Lung (tissue), 12 donors: ENCODE results near the gene ADAMTS2. TPM values are rescaled to one million over a fixed set of nuclear protein-coding genes. Genes with fewer than 3 reads are reported as not detected.

Source experiments
- ATAC-seq: fragments of 200-7000 bp; cut with Tn5 transposase; one replicate; pipeline ENCODE4 v1.9.1; 2020; ENCODE audit warnings: moderate number of reproducible peaks; ENCODE audit not compliant: insufficient read depth, low FRiP score
- DNase-seq, 3 donors: peaks; one replicate each; pipeline ENCODE4 v3.0.0-alpha.2; 2013 to 2017
- H3K27ac ChIP-seq, 2 donors: one replicate each; pipeline ENCODE4 v1.5.1; 2013; ENCODE audit warnings: mild to moderate bottlenecking in 2 of 2, moderate library complexity in 2 of 2, control low read depth in 1 of 2, inconsistent platforms in 1 of 2, low read depth in 1 of 2, low read length in 1 of 2
- H3K27me3 ChIP-seq, 3 donors: one replicate each; pipeline ENCODE4 v1.5.1; 2013; ENCODE audit warnings: low read length in 2 of 3; ENCODE audit not compliant: control insufficient read depth in 3 of 3, insufficient read depth in 3 of 3
- H3K36me3 ChIP-seq, 4 donors: one replicate each; pipeline ENCODE4 v1.5.1; 2013; ENCODE audit warnings: low read length in 4 of 4, mild to moderate bottlenecking in 1 of 4, moderate library complexity in 1 of 4; ENCODE audit not compliant: control insufficient read depth in 4 of 4, insufficient read depth in 4 of 4
- H3K4me1 ChIP-seq, 5 donors: one replicate each; pipeline ENCODE4 v1.5.1; 2013; ENCODE audit warnings: low read length in 5 of 5, mild to moderate bottlenecking in 2 of 5, moderate library complexity in 1 of 5; ENCODE audit not compliant: control insufficient read depth in 5 of 5, insufficient read depth in 5 of 5
- H3K4me3 ChIP-seq: one replicate; pipeline ENCODE4 v1.5.1; 2013; ENCODE audit warnings: mild to moderate bottlenecking, control low read depth, moderate library complexity
- H3K9ac ChIP-seq, 2 donors: one replicate each; pipeline ENCODE4 v1.5.1; 2013; ENCODE audit warnings: low read length in 2 of 2, control low read depth in 1 of 2; ENCODE audit not compliant: insufficient read depth in 1 of 2
- H3K9me3 ChIP-seq, 4 donors: one replicate each; pipeline ENCODE4 v1.5.1; 2013; ENCODE audit warnings: low read length in 3 of 4, mild to moderate bottlenecking in 1 of 4, moderate library complexity in 1 of 4; ENCODE audit not compliant: control insufficient read depth in 4 of 4, insufficient read depth in 3 of 4
- CTCF ChIP-seq: IDR thresholded peaks from 2 replicates; pipeline ENCODE4 v1.5.1; 2012; ENCODE audit warnings: mild to moderate bottlenecking; ENCODE audit errors: control extremely low read depth, extremely low read depth
- WGBS, 2 donors: extraction: QIAGEN DNeasy Blood & Tissue Kit; methylation state at CpG; one replicate each; pipeline ENCODE4 v1.1.7; 2013; 5-methylcytosine and 5-hydroxymethylcytosine counted together
- polyA plus RNA-seq, 2 donors: library from polyadenylated mRNA; stranded (reverse); fragments of 200-250 nt; gene quantifications; one replicate each; pipeline ENCODE4 v1.2.1, GENCODE V29; 2013
- total RNA-seq, 2 donors: library from RNA; depleted of rRNA in 1 of 2; stranded (reverse); fragments of >200 nt in 1 of 2; gene quantifications; one replicate each; pipeline ENCODE4 v1.2.1, GENCODE V29; 2014 to 2021
- donor health status: control.
- donor health status: control.
- donor health status: Bipolar disorder and iron deficiency.
- donor health status: healthy.
- donor health status: DM: yes; HTN: yes; CAD: no.

Gene ADAMTS2
- total and polyA plus RNA-seq, 4 donors: 9.3 to 45.5 (median 28.7) TPM

GRCh38 chr5:179196405-179197079 lies 148.7 kb downstream of the ADAMTS2 start:
- WGBS, 2 donors: 71 to 81% methylated on average over 10 of the region's 10 CpGs
- H3K9ac ChIP-seq: no peak overlapping the region
- no peak for TF ChIP-seq CTCF
- DNase-seq (no peak), ATAC-seq (no peak)
- no peak overlapping the region for H3K4me3 ChIP-seq
- H3K27me3 ChIP-seq: no peaks in the 10 kb centered on the region
- H3K9me3 ChIP-seq: no peaks in the 10 kb centered on the region
- peaks cover 0 to 16% (median 0%) of the 10 kb centered on the region in 5 donors for H3K4me1 ChIP-seq
- H3K27ac ChIP-seq: no peak overlapping the region
- peaks cover 0 to 3% (median 0%) of the 10 kb centered on the region in 4 donors for H3K36me3 ChIP-seq

GRCh38 chr5:179195561-179196404 lies 149.5 kb downstream of the ADAMTS2 start:
- H3K4me1 ChIP-seq: peaks cover 0 to 16% (median 0%) of the 10 kb centered on the region in 5 donors
- no peak overlapping the region for H3K9ac ChIP-seq
- H3K9me3 ChIP-seq: no peaks in the 10 kb centered on the region
- H3K4me3 ChIP-seq: no peak overlapping the region
- peaks cover 0 to 3% (median 0%) of the 10 kb centered on the region in 4 donors for H3K36me3 ChIP-seq
- H3K27ac ChIP-seq: no peak overlapping the region
- no peaks in the 10 kb centered on the region for H3K27me3 ChIP-seq
- TF ChIP-seq CTCF: no peak
- whole genome bisulfite sequencing, 2 donors: 79 to 92% methylated on average over 36 of the region's 36 CpGs
- ATAC-seq (no peak), DNase-seq (peak in 1 of 3 donors; percentile 11)

GRCh38 chr5:179194941-179195381 lies 150.3 kb downstream of the ADAMTS2 start:
- Histone ChIP-seq H3K4me1 (peaks cover 0 to 16% (median 0%) of the 10 kb centered on the region in 5 donors), H3K4me3 (no peak overlapping the region), H3K27ac (no peak overlapping the region), H3K9me3 (no peaks in the 10 kb centered on the region), H3K36me3 (peaks cover 0 to 3% (median 0%) of the 10 kb centered on the region in 4 donors), H3K27me3 (no peaks in the 10 kb centered on the region), H3K9ac (no peak overlapping the region)
- no peak for ATAC-seq
- WGBS, 2 donors: 88 to 92% methylated on average over 19 of the region's 19 CpGs
- no peak for TF ChIP-seq CTCF
- DNase-seq: peak in 1 of 3 donors; percentile 6
